MG63 (cell line): ENCODE data around the gene FRAS1. TPM values are rescaled to one million over a fixed set of nuclear protein-coding genes. Genes with fewer than 3 reads are reported as not detected.

Experiments used
- DNase-seq: peaks from one replicate; pipeline ENCODE4 v3.0.0-alpha.2; 2020
- H3K27me3 ChIP-seq: fragments of 250-450 bp; sonication (Bioruptor Pico); 2 replicates; pipeline ENCODE4 v1.5.1; 2020; ENCODE audit warnings: mild to moderate bottlenecking, moderate library complexity
- H3K36me3 ChIP-seq: fragments of 250-450 bp; sonication (Bioruptor Pico); 2 replicates; pipeline ENCODE4 v1.5.1; 2020; ENCODE audit warnings: mild to moderate bottlenecking, moderate library complexity
- H3K4me3 ChIP-seq: fragments of 250-450 bp; sonication (Bioruptor Pico); 2 replicates; pipeline ENCODE4 v1.5.1; 2020; ENCODE audit warnings: mild to moderate bottlenecking, moderate library complexity
- H3K9me3 ChIP-seq: fragments of 250-450 bp; sonication (Bioruptor Pico); 2 replicates; pipeline ENCODE4 v1.5.1; 2020; ENCODE audit warnings: mild to moderate bottlenecking, moderate library complexity
- total RNA-seq: library from RNA; depleted of rRNA; stranded (reverse); fragments of >200 nt; shearing (Covaris generic); gene quantifications from 2 replicates; pipeline ENCODE4 v1.2.3, GENCODE V29; 2014; ENCODE audit warnings: low replicate concordance; rRNA removed

The FRAS1 gene
- total RNA-seq, 1 experiment from 2014 or later, result 0.03 TPM

GRCh38 chr4:78584863-78585547 is 527.9 kb downstream of the FRAS1 start:
- Histone ChIP-seq H3K9me3 (no peaks in the 10 kb centered on the region), H3K36me3 (no peaks in the 10 kb centered on the region), H3K27me3 (no peaks in the 10 kb centered on the region), H3K4me3 (no peak overlapping the region)
- no peak for DNase-seq

- Histone ChIP-seq H3K27me3 (no peaks in the 10 kb centered on the region), H3K36me3 (no peaks in the 10 kb centered on the region), H3K9me3 (no peaks in the 10 kb centered on the region), H3K4me3 (no peak overlapping the region)
- DNase-seq, result peak; percentile 74
Observed at GRCh38 chr4:78585633-78586032, 528.5 kb downstream of the FRAS1 start.

GRCh38 chr4:78588894-78589545 is 531.9 kb downstream of the FRAS1 start:
- no peaks in the 10 kb centered on the region for H3K36me3 ChIP-seq

GRCh38 chr4:78591404-78591803 is 534.3 kb downstream of the FRAS1 start:
- Histone ChIP-seq H3K4me3 (no peak overlapping the region), H3K27me3 (no peaks in the 10 kb centered on the region), H3K9me3 (no peaks in the 10 kb centered on the region), H3K36me3 (no peaks in the 10 kb centered on the region)
- DNase-seq, result no peak

More at GRCh38 chr4:78588894-78589545, 531.9 kb downstream of the FRAS1 start:
- DNase-seq, result no peak
- no peaks in the 10 kb centered on the region for H3K9me3 ChIP-seq
- H3K27me3 ChIP-seq, result no peaks in the 10 kb centered on the region
- no peak overlapping the region for H3K4me3 ChIP-seq

- Histone ChIP-seq H3K27me3 (no peaks in the 10 kb centered on the region), H3K36me3 (no peaks in the 10 kb centered on the region), H3K9me3 (no peaks in the 10 kb centered on the region), H3K4me3 (no peak overlapping the region)
- DNase-seq, result no peak
Observed at GRCh38 chr4:78592088-78592783, 535.1 kb downstream of the FRAS1 start.

Other genes with a start within 250 kb of the FRAS1 start
- 1.9 and 6.1 TPM in 2 replicates for gene CNOT6L, start 238.0 kb upstream of the FRAS1 start, total RNA-seq
- 43.6 and 46.3 TPM in 2 replicates for gene MRPL1, start 194.5 kb upstream of the FRAS1 start, total RNA-seq